T-helper 1 cell treated with Interleukin-12 subunit alpha and Interleukin-12 subunit beta and Interleukin-4 antibody, amounts not matched to agents 30 μg/mL and 1 μg/mL, for 36 hours (primary cell): ENCODE results near the gene DDX39B.
"Not testable (repeated sequence)": the region's sequence is repeated elsewhere in the genome, so short reads cannot be mapped to it uniquely, and the experiment has no call there.

ENCODE experiments used
- H3K27ac Mint-ChIP-seq: one replicate; pipeline ENCODE4 v1.8.0; 2021; ENCODE audit warnings: mild to moderate bottlenecking, mixed read lengths
- H3K27me3 Mint-ChIP-seq: one replicate; pipeline ENCODE4 v1.8.0; 2021; ENCODE audit warnings: low read depth, mixed read lengths
- H3K36me3 Mint-ChIP-seq: one replicate; pipeline ENCODE4 v1.8.0; 2021; ENCODE audit warnings: low read depth, mixed read lengths
- H3K4me1 Mint-ChIP-seq: one replicate; pipeline ENCODE4 v1.8.0; 2021; ENCODE audit warnings: low read depth, mixed read lengths
- H3K4me3 Mint-ChIP-seq: one replicate; pipeline ENCODE4 v1.8.0; 2021; ENCODE audit warnings: mild to moderate bottlenecking, moderate library complexity, mixed read lengths
- H3K9me3 Mint-ChIP-seq: one replicate; pipeline ENCODE4 v1.8.0; 2021; ENCODE audit warnings: mixed read lengths

Gene DDX39B

DNA sequence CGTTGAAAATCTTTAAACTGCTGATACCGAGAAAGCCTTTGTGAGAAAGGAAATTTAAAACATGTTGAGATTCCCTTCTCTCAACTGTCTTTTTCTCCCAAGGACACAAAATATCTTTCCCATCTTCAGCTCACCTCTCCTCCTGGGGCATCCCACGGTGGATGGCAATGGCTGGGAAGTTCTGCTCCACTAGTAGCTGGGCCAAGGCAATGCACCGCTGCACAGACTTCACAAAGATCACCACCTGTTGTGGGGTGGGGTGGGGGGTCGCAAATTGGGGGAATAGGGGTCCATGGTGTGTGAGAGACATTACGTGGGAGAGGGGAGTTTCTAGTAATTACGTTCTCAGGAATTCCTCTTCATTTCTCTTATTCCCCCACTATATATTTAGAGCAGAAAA is 10.6 kb downstream of the DDX39B start:
- H3K9me3 Mint-ChIP-seq: no peaks in the 10 kb centered on the region
- H3K4me1 Mint-ChIP-seq: peaks cover 14% of the 10 kb centered on the region
- no peak overlapping the region for H3K4me3 Mint-ChIP-seq
- H3K27ac Mint-ChIP-seq: no peak overlapping the region
- peaks cover 49% of the 10 kb centered on the region for H3K36me3 Mint-ChIP-seq
- no peaks in the 10 kb centered on the region for H3K27me3 Mint-ChIP-seq

DNA sequence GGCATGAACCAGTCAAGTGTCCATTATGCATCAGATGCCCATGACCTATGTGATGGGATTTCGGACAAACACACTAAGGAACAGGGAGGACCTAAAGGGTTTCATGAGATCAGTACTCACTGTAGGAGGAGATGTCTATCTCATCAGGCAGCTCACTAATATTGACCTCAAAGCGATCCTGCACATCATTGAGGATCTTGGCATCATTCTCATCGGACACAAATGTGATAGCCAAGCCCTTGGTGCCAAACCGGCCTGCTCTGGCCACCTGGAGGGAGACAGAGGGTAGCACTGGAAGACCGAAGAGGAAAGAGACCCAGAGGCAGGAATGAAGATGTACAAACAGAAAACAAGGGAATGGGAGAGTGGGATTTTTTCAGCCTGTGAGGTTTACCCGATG is 11.1 kb downstream of the DDX39B start:
- Mint-ChIP-seq H3K27ac (no peak overlapping the region), H3K4me1 (peaks cover 9% of the 10 kb centered on the region), H3K27me3 (no peaks in the 10 kb centered on the region), H3K9me3 (no peaks in the 10 kb centered on the region), H3K4me3 (no peak overlapping the region), H3K36me3 (peaks cover 44% of the 10 kb centered on the region)

DNA sequence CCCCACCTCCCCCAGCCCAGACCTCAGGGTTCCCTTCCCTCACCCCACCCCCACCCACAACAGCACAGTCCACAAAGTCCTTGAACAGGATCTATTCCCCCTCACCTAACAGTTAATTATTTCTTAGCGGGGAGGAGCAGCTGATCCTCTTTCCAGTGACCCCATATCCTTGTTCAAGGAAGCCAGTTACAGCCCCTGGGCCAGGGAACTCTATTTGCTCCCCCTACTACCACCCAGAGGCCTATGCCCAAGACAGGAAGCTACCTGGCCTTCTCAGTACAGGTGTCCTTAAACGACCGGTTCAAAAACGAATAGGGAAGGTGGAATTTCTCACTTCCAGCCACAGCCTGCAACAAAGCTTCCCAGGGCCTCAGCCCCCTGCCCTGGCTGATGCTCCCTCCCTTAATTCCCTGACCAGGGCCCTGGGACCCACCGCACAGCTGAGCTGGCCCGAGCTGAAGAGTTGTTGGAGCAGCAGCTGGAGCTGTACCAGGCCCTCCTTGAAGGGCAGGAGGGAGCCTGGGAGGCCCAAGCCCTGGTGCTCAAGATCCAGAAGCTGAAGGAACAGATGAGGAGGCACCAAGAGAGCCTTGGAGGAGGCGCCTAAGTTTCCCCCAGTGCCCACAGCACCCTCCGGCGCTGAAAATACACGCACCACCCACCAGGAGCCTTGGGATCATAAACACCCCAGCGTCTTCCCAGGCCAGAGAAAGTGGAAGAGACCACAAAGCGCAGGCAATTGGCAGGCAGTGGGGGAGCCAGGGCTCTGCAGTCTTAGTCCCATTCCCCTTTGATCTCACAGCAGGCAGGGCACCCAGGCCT is 12.3 kb downstream of the DDX39B start:
- H3K36me3 Mint-ChIP-seq: peaks cover 33% of the 10 kb centered on the region
- no peaks in the 10 kb centered on the region for H3K9me3 Mint-ChIP-seq
- no peak overlapping the region for H3K27ac Mint-ChIP-seq

DNA sequence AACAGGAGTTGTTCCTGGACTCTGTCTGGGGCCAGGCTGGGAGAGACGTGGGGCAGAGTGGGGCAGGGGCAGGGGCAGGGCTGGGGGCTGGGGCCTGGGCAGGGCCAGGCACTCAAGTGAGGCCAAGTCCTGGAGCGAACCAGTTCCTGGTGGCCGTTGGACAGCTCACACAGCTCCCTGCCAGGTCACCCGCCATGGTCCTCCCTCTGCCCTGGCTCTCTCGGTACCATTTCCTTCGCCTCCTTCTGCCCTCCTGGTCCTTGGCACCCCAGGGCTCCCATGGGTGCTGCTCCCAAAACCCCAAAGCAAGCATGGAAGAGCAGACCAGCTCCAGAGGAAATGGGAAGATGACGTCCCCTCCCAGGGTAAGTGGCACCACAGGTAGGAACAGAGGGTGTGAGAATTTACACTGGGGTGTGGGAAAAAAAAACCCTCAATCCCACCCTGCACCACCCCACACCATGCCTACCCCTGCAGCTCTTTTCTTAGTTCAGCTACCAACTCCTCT is 12.9 kb downstream of the DDX39B start, which contains the start of gene MCCD1:
Gene MCCD1 (plus strand): TSS at position 142 of the 508 bp plus-strand sequence. CDS start 53 bp downstream, at position 195.
- Mint-ChIP-seq H3K36me3 (peaks cover 29% of the 10 kb centered on the region), H3K4me1 (peaks cover 6% of the 10 kb centered on the region), H3K9me3 (no peaks in the 10 kb centered on the region), H3K4me3 (no peak within 1 kb of the TSS), H3K27me3 (no peaks in the 10 kb centered on the region), H3K27ac (no peak within 1 kb of the TSS)

More for the DNA sequence above, 12.3 kb downstream of the DDX39B start:
- H3K4me1 Mint-ChIP-seq: peaks cover 6% of the 10 kb centered on the region
- H3K4me3 Mint-ChIP-seq: no peak overlapping the region
- no peaks in the 10 kb centered on the region for H3K27me3 Mint-ChIP-seq

DNA sequence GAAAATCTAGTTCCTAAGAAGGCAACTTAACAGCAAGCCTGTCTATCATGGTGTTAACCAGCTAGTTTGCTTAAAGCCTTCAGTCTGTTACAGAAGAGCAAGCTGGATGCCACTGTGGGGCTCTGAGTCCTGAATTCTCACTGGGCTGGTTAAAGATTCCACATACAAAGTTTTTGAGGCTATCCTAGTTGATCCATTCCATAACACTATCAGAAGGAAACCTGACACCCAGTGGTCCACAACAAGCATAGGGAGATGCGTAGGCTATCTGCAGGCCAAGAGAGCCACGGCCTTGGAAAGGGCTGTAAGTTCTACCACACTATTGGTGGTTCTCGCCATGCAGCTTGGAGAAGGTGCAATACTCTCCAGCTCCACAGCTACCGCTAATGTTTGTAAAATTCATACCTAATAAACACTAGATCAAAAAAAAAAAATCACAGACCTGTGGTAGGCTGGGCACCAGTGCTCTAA is 13.5 kb downstream of the DDX39B start:
- no peaks in the 10 kb centered on the region for H3K27me3 Mint-ChIP-seq
- H3K27ac Mint-ChIP-seq: no peak overlapping the region
- H3K4me1 Mint-ChIP-seq: peaks cover 5% of the 10 kb centered on the region
- peaks cover 26% of the 10 kb centered on the region for H3K36me3 Mint-ChIP-seq
- H3K9me3 Mint-ChIP-seq: no peaks in the 10 kb centered on the region
- no peak overlapping the region for H3K4me3 Mint-ChIP-seq

DNA sequence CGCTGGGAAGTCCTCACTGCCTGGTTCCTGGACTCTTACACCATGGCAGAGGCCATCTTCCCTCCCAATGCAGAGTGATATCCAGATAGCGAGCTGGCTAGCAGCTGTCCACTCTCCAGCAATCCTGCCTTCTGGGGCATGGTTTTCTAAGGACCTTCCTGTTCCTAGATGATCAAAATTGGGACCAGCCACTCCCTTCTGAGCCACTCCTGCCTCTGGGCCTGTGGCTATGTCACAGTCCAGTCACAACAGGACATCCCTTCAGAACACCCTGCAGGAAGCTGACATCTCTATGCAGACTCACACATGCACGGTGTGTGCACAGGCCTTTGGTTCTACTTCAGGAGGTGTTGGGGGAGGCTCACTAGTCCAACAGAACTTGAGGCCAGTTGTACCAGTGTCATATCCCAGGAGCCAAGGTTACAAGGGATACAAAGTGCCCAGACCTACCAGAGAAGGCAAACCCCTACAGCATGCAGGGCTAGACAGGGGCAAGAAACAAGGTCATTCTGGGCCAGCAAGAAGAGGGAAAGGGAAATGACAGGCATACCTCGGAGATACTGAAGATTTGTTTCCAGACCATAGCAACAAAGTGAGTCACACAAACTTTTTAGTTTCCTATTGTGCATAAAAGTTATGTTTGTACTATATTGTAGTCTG is 15.7 kb downstream of the DDX39B start:
- H3K36me3 Mint-ChIP-seq: peaks cover 12% of the 10 kb centered on the region
- H3K4me1 Mint-ChIP-seq: peaks cover 1% of the 10 kb centered on the region
- no peaks in the 10 kb centered on the region for H3K9me3 Mint-ChIP-seq
- peaks cover 16% of the 10 kb centered on the region for H3K27me3 Mint-ChIP-seq
- H3K4me3 Mint-ChIP-seq: no peak overlapping the region
- H3K27ac Mint-ChIP-seq: no peak overlapping the region

DNA sequence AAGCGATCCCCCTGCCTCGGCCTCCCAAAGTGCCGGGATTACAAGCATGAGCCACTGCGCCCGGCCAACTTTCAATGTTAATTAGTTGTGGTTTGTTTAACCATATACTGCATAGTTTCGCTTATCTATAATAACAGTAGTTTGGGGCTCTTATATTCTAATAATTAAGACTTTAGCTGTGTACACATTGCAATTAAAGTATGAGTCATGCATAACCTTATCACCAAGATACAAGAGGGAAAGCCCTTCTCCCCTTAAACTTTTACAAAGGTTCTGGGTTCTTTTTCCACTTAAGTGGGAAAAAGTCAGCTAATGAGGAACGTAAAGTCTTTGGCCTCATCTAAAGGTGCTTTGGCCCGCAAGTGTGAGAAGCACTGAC is 16.3 kb downstream of the DDX39B start:
- Mint-ChIP-seq H3K36me3 (peaks cover 9% of the 10 kb centered on the region), H3K27ac (no peak overlapping the region), H3K4me3 (no peak overlapping the region), H3K9me3 (no peaks in the 10 kb centered on the region), H3K4me1 (peaks cover 1% of the 10 kb centered on the region), H3K27me3 (peaks cover 19% of the 10 kb centered on the region)

DNA sequence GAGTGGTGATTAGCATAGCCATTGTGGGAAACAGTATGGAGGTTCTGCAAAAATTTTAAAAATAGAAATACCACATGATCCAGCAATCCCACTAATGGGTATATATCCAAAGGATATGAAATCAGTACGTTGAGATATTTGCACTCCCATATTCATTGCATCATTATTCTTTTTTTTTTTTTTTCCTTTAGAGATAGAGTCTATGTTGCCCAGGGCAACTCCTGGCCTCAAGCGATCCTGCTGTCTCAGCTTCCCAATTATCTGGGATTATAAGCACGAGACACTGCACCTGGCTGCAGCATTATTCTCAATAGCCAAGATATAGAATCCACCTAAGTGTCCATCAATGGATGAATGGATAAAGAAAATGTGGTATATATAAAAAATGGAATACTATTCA is 20.0 kb downstream of the DDX39B start:
- no peak overlapping the region for H3K4me3 Mint-ChIP-seq
- no peaks in the 10 kb centered on the region for H3K36me3 Mint-ChIP-seq
- H3K9me3 Mint-ChIP-seq: no peaks in the 10 kb centered on the region
- H3K27me3 Mint-ChIP-seq: peaks cover 29% of the 10 kb centered on the region
- H3K4me1 Mint-ChIP-seq: peaks cover 1% of the 10 kb centered on the region
- H3K27ac Mint-ChIP-seq: no peak overlapping the region

DNA sequence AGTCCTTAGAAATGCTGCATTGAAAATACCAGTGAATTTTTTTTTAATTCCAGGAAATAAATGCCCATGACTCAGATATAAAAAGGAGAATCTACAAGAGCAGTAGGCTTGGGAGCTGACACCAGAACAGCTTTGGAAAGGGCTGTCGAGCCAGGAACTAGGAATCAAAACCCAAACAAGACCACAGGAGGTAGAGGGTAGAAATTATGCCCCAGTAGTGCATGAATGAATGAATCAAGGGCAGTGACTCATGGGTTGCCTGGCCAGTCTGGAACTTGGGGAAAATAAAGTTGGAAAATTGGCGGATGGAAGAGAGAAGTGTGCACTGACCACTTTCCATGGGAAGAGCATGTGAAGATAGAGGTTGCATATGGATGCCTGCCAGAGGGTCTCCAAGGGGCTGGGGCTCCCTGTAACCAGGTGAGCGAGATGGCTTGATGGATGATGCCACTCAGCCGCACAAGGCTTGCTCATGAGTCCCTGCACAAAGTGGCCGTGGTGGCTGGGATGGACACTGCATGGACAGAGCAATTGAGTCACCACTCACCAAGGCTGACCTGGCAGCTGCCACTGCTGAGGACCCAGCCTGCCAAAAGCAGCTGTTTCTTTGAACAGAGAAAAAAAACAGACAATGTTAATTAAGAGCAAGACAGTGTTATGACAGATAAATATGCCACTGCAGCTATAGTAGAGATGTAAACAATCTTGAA is 28.2 kb downstream of the DDX39B start:
- Mint-ChIP-seq H3K9me3 (no peaks in the 10 kb centered on the region), H3K4me3 (no peak overlapping the region), H3K4me1 (peaks cover 1% of the 10 kb centered on the region), H3K27ac (no peak overlapping the region), H3K27me3 (peaks cover 3% of the 10 kb centered on the region), H3K36me3 (peaks cover 15% of the 10 kb centered on the region)

DNA sequence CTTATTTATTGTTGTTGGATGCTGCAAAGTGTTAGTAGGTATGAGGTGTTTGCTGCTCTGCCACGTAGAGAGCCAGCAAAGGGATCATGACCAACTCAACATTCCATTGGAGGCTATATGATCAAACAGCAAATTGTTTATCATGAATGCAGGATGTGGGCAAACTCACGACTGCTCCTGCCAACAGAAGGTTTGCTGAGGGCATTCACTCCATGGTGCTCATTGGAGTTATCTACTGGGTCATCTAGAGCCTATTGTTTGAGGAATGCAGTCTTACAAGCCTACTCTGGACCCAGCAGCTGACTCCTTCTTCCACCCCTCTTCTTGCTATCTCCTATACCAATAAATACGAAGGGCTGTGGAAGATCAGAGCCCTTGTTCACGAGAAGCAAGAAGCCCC is 31.8 kb downstream of the DDX39B start:
- H3K27me3 Mint-ChIP-seq: no peaks in the 10 kb centered on the region
- H3K36me3 Mint-ChIP-seq: peaks cover 25% of the 10 kb centered on the region
- H3K9me3 Mint-ChIP-seq: no peaks in the 10 kb centered on the region
- no peak overlapping the region for H3K27ac Mint-ChIP-seq
- H3K4me1 Mint-ChIP-seq: peaks cover 8% of the 10 kb centered on the region
- no peak overlapping the region for H3K4me3 Mint-ChIP-seq

DNA sequence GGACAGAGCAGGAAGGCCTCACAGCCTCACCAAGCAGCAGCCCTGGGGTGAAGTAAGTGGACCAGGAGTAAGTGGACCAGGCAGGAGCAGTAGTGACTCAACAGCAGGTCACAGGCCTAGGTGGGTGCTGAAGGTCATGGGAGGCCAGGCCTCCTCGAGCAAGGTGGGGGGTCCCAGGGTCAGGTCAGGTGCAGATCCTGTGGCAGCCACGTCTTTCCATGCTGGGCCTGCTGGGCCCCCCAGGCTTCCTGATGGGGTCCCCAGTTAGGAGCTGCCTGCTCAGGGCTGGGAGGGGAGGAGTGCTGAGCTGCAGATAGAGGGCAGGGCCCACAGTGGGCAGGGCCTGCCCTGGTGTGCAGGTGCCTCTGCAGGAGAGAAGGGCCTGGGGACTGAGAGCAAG is 32.8 kb downstream of the DDX39B start:
- H3K9me3 Mint-ChIP-seq, H3K4me1 Mint-ChIP-seq, H3K4me3 Mint-ChIP-seq, H3K27me3 Mint-ChIP-seq, H3K27ac Mint-ChIP-seq: not testable (repeated sequence)
- peaks cover 25% of the 10 kb centered on the region for H3K36me3 Mint-ChIP-seq

DNA sequence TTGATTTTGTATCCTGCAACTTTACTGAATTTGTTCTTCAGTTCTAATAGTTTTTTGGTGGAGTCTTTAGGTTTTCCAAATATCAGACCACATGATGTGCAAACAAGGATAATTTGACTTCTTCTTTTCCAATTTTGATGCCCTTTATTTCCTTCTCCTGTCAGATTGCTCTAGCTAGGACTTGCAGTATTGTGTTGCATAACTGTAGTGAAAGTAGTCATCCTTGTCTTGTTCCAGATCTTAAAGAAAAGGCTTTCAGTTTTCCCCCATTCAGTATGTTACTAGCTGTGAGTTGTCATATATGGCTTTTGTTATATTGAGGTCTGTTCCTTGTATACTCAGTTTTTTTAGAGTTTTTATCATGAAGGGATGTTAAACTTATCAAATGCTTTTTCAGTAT is 39.2 kb downstream of the DDX39B start:
- Mint-ChIP-seq H3K36me3 (peaks cover 23% of the 10 kb centered on the region), H3K9me3 (no peaks in the 10 kb centered on the region), H3K27me3 (no peaks in the 10 kb centered on the region), H3K4me1 (peaks cover 51% of the 10 kb centered on the region), H3K27ac (peak overlapping the region; percentile 1), H3K4me3 (no peak overlapping the region)

DNA sequence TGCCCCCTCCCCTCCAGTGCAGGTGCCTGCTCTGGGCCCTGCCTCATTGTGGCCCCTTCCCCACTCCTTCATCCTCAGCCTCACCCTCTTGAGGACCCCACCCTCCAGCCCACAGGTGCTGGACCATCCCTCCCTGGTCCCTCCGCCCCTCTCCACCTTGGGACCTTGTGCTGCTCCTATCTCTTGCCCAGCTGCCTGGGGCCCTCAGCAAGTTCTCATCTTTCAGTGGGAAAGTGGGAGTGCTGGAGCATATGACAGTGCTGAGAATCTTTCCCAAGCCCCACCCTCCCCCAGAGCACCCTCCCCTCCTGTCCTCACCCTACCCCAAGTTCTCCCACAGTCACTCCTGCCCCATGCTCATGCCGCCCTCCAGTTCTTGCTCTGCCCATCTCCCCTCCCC is 42.2 kb downstream of the DDX39B start:
- H3K9me3 Mint-ChIP-seq, H3K27me3 Mint-ChIP-seq, H3K27ac Mint-ChIP-seq: not testable (repeated sequence)
- H3K36me3 Mint-ChIP-seq: peaks cover 20% of the 10 kb centered on the region
- peak overlapping the region; percentile 88 for H3K4me3 Mint-ChIP-seq
- peaks cover 58% of the 10 kb centered on the region for H3K4me1 Mint-ChIP-seq

DNA sequence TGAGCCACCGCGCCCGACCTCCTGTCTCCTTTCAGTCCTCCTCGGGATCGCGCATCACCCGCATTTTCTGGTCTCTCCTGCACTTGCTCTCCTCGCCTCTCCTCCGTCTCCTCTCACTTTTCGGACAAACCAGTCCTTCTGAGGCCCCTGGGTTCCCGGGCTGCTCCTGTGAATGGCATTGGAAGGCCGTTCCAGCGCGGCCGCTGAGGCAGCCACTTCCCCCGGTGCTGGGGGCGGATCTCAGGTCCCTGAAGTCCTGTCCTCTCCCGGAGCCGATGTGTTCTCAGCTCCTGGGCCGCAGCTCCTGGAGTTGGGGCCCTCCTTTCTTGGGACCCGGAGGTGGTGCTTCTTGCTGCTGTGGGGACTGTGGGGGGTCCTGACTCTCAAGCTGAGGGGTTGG is 43.1 kb downstream of the DDX39B start:
- Mint-ChIP-seq H3K9me3 (no peaks in the 10 kb centered on the region), H3K27ac (peak overlapping the region; percentile 35), H3K4me1 (peaks cover 55% of the 10 kb centered on the region), H3K4me3 (peak overlapping the region; percentile 88), H3K36me3 (peaks cover 18% of the 10 kb centered on the region), H3K27me3 (no peaks in the 10 kb centered on the region)
